Panc1 (cell line): Measurements from ENCODE around the gene UBE2G2. TPM values are rescaled to one million over a fixed set of nuclear protein-coding genes. Genes with fewer than 3 reads are reported as not detected.

Experiments used
- ATAC-seq: fragments of 200-7000 bp; cut with Tn5 transposase; 2 replicates; pipeline ENCODE4 v1.9.1; 2020; ENCODE audit warnings: mild to moderate bottlenecking, moderate library complexity
- BruUV-seq: library from RNA; stranded (reverse); fragments of 400-500 nt; replicated peaks from 2 replicates; lab custom pipeline; 2021; lab: Mats Ljungman, UMichigan
- CTCF ChIA-PET: fragments of 300-600 bp; sonication (Branson Sonifier 250); formaldehyde crosslinking; loops from one replicate; lab custom pipeline; 2022; ENCODE audit warnings: antibody characterized with exemption; lab: Charles Lee
- POLR2A ChIA-PET: fragments of 300-600 bp; sonication (Branson Sonifier 250); formaldehyde crosslinking; loops from one replicate; lab custom pipeline; 2022; ENCODE audit warnings: antibody characterized with exemption; lab: Charles Lee
- DNase-seq: peaks from one replicate; pipeline ENCODE4 v3.0.0-alpha.2; 2010; ENCODE audit warnings: low read depth, low spot score
- H3K27ac ChIP-seq: 2 replicates; pipeline ENCODE4 v1.5.1; 2011; ENCODE audit warnings: mild to moderate bottlenecking, low read length, inconsistent platforms
- H3K27me3 ChIP-seq: fragments of 200-500 bp; sonication (Bioruptor generic); 2 replicates; pipeline ENCODE4 v1.6.0; 2014; ENCODE audit warnings: low read length, inconsistent platforms; ENCODE audit not compliant: control insufficient read depth, insufficient read depth
- H3K36me3 ChIP-seq: fragments of 200-500 bp; sonication (Bioruptor generic); 2 replicates; pipeline ENCODE4 v1.5.1; 2014; ENCODE audit warnings: inconsistent platforms, mild to moderate bottlenecking, low read length, moderate library complexity; ENCODE audit not compliant: control insufficient read depth, insufficient read depth
- H3K4me1 ChIP-seq: 2 replicates; pipeline ENCODE4 v1.5.1; 2011; ENCODE audit warnings: inconsistent platforms, mild to moderate bottlenecking, low read length, moderate library complexity; ENCODE audit not compliant: control insufficient read depth, insufficient read depth
- H3K4me3 ChIP-seq, 2 experiments: 2 replicates each; pipeline ENCODE4 v1.5.1; 2011 to 2012; ENCODE audit warnings: low read depth in 2 of 2, low read length in 2 of 2, mild to moderate bottlenecking in 2 of 2, inconsistent platforms in 1 of 2, moderate library complexity in 1 of 2
- H3K9me3 ChIP-seq: fragments of 200-500 bp; sonication (Bioruptor generic); 2 replicates; pipeline ENCODE4 v1.5.1; 2014; ENCODE audit warnings: low read depth, mild to moderate bottlenecking, inconsistent platforms, low read length, moderate library complexity; ENCODE audit not compliant: control insufficient read depth, insufficient read depth
- POLR2AphosphoS5 ChIP-seq: IDR thresholded peaks from 2 replicates; pipeline ENCODE4 v1.6.1; 2012; ENCODE audit warnings: mild to moderate bottlenecking, low read depth, low read length, moderate library complexity
- SIN3A ChIP-seq: IDR thresholded peaks from 2 replicates; pipeline ENCODE4 v1.6.1; 2012; ENCODE audit warnings: low read depth, mild to moderate bottlenecking, low read length, moderate library complexity, borderline replicate concordance; ENCODE audit not compliant: insufficient read depth
- TCF7L2 ChIP-seq: IDR thresholded peaks from 2 replicates; pipeline ENCODE4 v1.6.1; 2011; ENCODE audit warnings: mild to moderate bottlenecking, low read depth, low read length, inconsistent platforms
- in situ Hi-C: cut with HindIII; loops from 2 replicates; pipeline ENCODE4 v1.10.0; 2016; ENCODE audit warnings: low sequenced_read_pairs, low pct_unique_long_range_greater_than_20kb
- intact Hi-C: fragments of 100-400 bp; cut with micrococcal nuclease; formaldehyde crosslinking; loops from one replicate; pipeline ENCODE4 v1.10.0; 2022; ENCODE audit not compliant: unreplicated experiment
- total RNA-seq: library from RNA; stranded (reverse); gene quantifications from one replicate; pipeline ENCODE4 v1.2.1, GENCODE V29; 2021; ENCODE audit not compliant: unreplicated experiment
- TF ChIP-seq, protein P1 (sequence below): fragments of 450-650 bp; IDR thresholded peaks from 2 replicates; pipeline ENCODE4 v1.5.1; 2017; ENCODE audit warnings: mild to moderate bottlenecking
- TF ChIP-seq, protein P2 (sequence below), 2 experiments: IDR thresholded peaks; 2 replicates each; pipeline ENCODE4 v1.6.1; 2011 to 2012; ENCODE audit warnings: low read depth in 2 of 2, control low read depth in 1 of 2, low read length in 1 of 2, mild to moderate bottlenecking in 1 of 2, moderate library complexity in 1 of 2; ENCODE audit not compliant: insufficient read depth in 1 of 2

UBE2G2 gene
- total RNA-seq, 1 experiment from 2014 or later = 77.4 TPM

DNA sequence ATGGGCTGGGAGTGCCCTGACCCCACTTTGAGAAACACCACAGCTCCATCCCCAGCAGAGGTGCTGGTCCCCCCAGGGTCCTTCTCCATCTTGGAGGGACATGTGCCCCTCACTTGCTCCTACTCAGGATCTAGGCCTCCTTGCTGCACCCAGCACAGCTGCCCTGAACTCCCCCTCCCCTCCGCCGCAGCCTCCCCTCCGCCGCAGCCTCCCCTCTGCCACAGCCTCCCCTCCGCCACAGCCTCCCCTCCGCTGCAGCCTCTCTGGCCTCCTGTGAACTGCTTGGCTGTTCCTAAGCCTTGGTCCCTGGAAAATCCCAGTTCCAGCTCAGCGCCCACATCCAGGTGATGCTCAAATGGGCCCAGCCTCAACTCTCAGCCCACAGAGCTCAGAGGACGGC is 74.3 kb downstream of the UBE2G2 start:
- H3K36me3 ChIP-seq = no peaks in the 10 kb centered on the region
- no peaks in the 10 kb centered on the region for H3K27me3 ChIP-seq
- BruUV-seq = no TSS peak
- DNase-seq (no peak), ATAC-seq (no peak)
- H3K4me3 ChIP-seq = no peak overlapping the region
- intact Hi-C loops = no loop called here
- TF ChIP-seq, protein P1, sequence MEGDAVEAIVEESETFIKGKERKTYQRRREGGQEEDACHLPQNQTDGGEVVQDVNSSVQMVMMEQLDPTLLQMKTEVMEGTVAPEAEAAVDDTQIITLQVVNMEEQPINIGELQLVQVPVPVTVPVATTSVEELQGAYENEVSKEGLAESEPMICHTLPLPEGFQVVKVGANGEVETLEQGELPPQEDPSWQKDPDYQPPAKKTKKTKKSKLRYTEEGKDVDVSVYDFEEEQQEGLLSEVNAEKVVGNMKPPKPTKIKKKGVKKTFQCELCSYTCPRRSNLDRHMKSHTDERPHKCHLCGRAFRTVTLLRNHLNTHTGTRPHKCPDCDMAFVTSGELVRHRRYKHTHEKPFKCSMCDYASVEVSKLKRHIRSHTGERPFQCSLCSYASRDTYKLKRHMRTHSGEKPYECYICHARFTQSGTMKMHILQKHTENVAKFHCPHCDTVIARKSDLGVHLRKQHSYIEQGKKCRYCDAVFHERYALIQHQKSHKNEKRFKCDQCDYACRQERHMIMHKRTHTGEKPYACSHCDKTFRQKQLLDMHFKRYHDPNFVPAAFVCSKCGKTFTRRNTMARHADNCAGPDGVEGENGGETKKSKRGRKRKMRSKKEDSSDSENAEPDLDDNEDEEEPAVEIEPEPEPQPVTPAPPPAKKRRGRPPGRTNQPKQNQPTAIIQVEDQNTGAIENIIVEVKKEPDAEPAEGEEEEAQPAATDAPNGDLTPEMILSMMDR = no peak
- no peak for TF ChIP-seq SIN3A
- no peak for TF ChIP-seq POLR2AphosphoS5
- no peak for TF ChIP-seq TCF7L2
- TF ChIP-seq, protein P2, sequence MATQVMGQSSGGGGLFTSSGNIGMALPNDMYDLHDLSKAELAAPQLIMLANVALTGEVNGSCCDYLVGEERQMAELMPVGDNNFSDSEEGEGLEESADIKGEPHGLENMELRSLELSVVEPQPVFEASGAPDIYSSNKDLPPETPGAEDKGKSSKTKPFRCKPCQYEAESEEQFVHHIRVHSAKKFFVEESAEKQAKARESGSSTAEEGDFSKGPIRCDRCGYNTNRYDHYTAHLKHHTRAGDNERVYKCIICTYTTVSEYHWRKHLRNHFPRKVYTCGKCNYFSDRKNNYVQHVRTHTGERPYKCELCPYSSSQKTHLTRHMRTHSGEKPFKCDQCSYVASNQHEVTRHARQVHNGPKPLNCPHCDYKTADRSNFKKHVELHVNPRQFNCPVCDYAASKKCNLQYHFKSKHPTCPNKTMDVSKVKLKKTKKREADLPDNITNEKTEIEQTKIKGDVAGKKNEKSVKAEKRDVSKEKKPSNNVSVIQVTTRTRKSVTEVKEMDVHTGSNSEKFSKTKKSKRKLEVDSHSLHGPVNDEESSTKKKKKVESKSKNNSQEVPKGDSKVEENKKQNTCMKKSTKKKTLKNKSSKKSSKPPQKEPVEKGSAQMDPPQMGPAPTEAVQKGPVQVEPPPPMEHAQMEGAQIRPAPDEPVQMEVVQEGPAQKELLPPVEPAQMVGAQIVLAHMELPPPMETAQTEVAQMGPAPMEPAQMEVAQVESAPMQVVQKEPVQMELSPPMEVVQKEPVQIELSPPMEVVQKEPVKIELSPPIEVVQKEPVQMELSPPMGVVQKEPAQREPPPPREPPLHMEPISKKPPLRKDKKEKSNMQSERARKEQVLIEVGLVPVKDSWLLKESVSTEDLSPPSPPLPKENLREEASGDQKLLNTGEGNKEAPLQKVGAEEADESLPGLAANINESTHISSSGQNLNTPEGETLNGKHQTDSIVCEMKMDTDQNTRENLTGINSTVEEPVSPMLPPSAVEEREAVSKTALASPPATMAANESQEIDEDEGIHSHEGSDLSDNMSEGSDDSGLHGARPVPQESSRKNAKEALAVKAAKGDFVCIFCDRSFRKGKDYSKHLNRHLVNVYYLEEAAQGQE (IDR thresholded peaks at IDR 0.05; ENCODE audit: insufficient read depth in 1 of 2, low read depth in 2 of 2, low read length in 1 of 2) = no peak
- in situ Hi-C loops = no loop called here
- no peaks in the 10 kb centered on the region for H3K4me1 ChIP-seq
- ChIA-PET POLR2A (no interaction called here), CTCF (no interaction called here)
- H3K27ac ChIP-seq = no peak overlapping the region
- no peaks in the 10 kb centered on the region for H3K9me3 ChIP-seq

DNA sequence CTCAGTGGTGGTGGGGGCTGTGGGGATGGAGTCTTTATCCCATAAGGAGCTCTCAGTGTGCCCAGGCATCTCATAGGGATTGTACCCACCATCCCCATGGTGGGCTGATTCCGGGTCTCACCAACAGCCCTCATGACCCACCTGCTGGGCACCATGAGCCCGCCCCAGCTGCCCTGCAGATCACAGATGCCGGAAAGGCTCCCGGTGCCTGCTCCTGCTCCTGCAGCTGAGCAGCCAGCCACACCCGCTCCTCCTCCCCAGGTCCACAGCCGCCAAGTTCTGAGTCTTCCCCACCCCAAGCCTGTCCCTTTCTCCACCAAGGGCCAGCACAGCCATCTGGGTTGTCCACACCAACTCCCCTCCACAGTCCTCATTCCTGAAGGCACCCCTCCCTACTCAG is 74.8 kb downstream of the UBE2G2 start:
- TF ChIP-seq POLR2AphosphoS5 (no peak), SIN3A (no peak)
- no TSS peak for BruUV-seq
- intact Hi-C loops = no loop called here
- Histone ChIP-seq H3K36me3 (no peaks in the 10 kb centered on the region), H3K9me3 (no peaks in the 10 kb centered on the region), H3K4me1 (no peaks in the 10 kb centered on the region), H3K27me3 (no peaks in the 10 kb centered on the region), H3K27ac (no peak overlapping the region), H3K4me3 (no peak overlapping the region)
- POLR2A ChIA-PET = no interaction called here
- in situ Hi-C loops = no loop called here
- DNase-seq (no peak), ATAC-seq (no peak)
- CTCF ChIA-PET = no interaction called here

DNA sequence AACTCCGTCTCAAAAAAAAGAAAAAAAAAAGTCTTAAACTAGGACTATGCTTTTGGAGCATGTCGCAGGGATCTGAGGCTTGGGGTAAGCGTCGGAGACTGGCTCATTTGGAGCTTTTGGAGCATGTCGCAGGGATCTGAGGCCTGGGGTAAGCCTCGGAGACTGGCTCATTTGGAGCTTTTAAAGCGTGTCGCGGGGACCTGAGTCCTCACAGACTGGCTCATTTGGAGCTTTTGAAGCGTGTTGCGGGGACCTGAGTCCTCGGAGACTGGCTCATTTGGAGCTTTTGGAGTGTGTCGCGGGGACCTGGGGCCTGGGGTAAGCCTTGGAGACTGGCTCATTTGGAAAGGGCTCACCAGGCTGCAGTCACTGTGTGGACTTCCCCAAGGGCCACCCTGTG is 76.7 kb downstream of the UBE2G2 start:
- TF ChIP-seq, protein P1 = no peak
- TF ChIP-seq, protein P2 (IDR thresholded peaks at IDR 0.05; ENCODE audit: insufficient read depth in 1 of 2, low read depth in 2 of 2, low read length in 1 of 2) = no peak
- TF ChIP-seq POLR2AphosphoS5 (no peak), TCF7L2 (no peak), SIN3A (no peak)
- ATAC-seq (no peak), DNase-seq (no peak)
- Histone ChIP-seq H3K27ac (no peak overlapping the region), H3K27me3 (no peaks in the 10 kb centered on the region), H3K4me1 (no peaks in the 10 kb centered on the region), H3K4me3 (no peak overlapping the region), H3K9me3 (no peaks in the 10 kb centered on the region), H3K36me3 (no peaks in the 10 kb centered on the region)
- intact Hi-C loops (no loop called here), in situ Hi-C loops (no loop called here)
- CTCF ChIA-PET = interaction anchor here (0.6 kb wide), 1 partner anchor 15 kb away, joined by 3 read pairs; no protein-coding TSS in a partner anchor
- POLR2A ChIA-PET = interaction anchor here (0.7 kb wide), 1 partner anchor 177 kb away, joined by 6 read pairs; no protein-coding TSS in a partner anchor
- BruUV-seq = no TSS peak
